BLaER1 treated with 17β-estradiol and CSF1 and Interleukin-3, amounts not matched to agents 10 nM and 100 nM (cell line): Measurements from ENCODE around the gene SERPINA3.

Source experiments
- H3K27ac ChIP-seq, 11 experiments: shearing (Covaris generic); formaldehyde crosslinking; 2 replicates each; pipeline ENCODE4 v1.8.1; 2022
- H3K27me3 ChIP-seq, 11 experiments: shearing (Covaris generic); formaldehyde crosslinking; 2 replicates each; pipeline ENCODE4 v1.8.1; 2022
- H3K36me3 ChIP-seq, 11 experiments: shearing (Covaris generic); formaldehyde crosslinking; 2 replicates each; pipeline ENCODE4 v1.8.1; 2022
- H3K4me1 ChIP-seq, 10 experiments: shearing (Covaris generic); formaldehyde crosslinking; 2 replicates each; pipeline ENCODE4 v1.8.1; 2022
- H3K4me2 ChIP-seq, 11 experiments: shearing (Covaris generic); formaldehyde crosslinking; 2 replicates each; pipeline ENCODE4 v1.8.1; 2022
- H3K4me3 ChIP-seq, 10 experiments: shearing (Covaris generic); formaldehyde crosslinking; 2 replicates each; pipeline ENCODE4 v1.8.1; 2022
- H3K9ac ChIP-seq, 11 experiments: shearing (Covaris generic); formaldehyde crosslinking; 2 replicates each; pipeline ENCODE4 v1.8.1; 2022
- H3K9me3 ChIP-seq, 11 experiments: shearing (Covaris generic); formaldehyde crosslinking; replicated peaks in 1 of 11; 2 replicates each; pipeline ENCODE4 v1.8.1; 2022
- H4K20me1 ChIP-seq, 11 experiments: shearing (Covaris generic); formaldehyde crosslinking; 2 replicates each; pipeline ENCODE4 v1.8.1; 2022
- Cebpa-rat ChIP-seq, 11 experiments: shearing (Covaris generic); IDR thresholded peaks; 2 replicates each; pipeline ENCODE4 v1.8.1; 2022

The SERPINA3 gene

DNA sequence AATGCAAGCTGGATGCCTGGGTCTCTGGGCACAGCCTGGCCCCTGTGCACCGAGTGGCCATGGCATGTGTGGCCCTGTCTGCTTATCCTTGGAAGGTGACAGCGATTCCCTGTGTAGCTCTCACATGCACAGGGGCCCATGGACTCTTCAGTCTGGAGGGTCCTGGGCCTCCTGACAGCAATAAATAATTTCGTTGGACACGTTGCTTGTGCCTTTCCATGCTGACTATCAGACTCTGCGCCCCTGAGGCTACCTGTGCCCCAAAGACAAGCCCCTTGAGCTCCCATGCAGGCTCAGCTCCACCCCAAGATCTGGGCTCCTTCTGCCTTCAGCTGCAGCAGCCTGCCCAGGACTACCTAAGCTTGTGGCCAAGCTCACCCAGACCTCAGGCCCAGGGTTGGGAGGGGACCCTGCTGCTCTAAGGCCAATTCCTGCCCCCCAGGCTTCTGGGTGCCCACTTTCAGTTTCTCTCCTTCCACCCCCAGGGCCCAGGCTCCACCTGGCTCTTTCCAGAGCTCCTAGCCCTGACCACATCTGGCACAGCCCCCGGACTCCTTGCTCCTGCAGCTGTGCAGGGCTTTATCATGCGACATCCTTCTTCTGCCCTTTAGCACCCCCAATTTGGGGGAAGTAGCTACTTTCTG, 11.8 kb downstream of the SERPINA3 start:
- H3K36me3 ChIP-seq = no peaks in the 10 kb centered on the region
- no peak overlapping the region for H3K27ac ChIP-seq
- no peak overlapping the region for H3K4me3 ChIP-seq
- H3K4me1 ChIP-seq = no peaks in the 10 kb centered on the region
- H3K9me3 ChIP-seq = peaks cover 3 to 13% (median 6%) of the 10 kb centered on the region in 11 experiments; a peak in 21 of 22 replicates
- no peaks in the 10 kb centered on the region for H3K27me3 ChIP-seq
- TF ChIP-seq Cebpa-rat (IDR thresholded peaks at IDR 0.05) = no peak
- H3K9ac ChIP-seq = no peak overlapping the region
- no peak overlapping the region for H3K4me2 ChIP-seq
- H4K20me1 ChIP-seq = no peaks in the 10 kb centered on the region

DNA sequence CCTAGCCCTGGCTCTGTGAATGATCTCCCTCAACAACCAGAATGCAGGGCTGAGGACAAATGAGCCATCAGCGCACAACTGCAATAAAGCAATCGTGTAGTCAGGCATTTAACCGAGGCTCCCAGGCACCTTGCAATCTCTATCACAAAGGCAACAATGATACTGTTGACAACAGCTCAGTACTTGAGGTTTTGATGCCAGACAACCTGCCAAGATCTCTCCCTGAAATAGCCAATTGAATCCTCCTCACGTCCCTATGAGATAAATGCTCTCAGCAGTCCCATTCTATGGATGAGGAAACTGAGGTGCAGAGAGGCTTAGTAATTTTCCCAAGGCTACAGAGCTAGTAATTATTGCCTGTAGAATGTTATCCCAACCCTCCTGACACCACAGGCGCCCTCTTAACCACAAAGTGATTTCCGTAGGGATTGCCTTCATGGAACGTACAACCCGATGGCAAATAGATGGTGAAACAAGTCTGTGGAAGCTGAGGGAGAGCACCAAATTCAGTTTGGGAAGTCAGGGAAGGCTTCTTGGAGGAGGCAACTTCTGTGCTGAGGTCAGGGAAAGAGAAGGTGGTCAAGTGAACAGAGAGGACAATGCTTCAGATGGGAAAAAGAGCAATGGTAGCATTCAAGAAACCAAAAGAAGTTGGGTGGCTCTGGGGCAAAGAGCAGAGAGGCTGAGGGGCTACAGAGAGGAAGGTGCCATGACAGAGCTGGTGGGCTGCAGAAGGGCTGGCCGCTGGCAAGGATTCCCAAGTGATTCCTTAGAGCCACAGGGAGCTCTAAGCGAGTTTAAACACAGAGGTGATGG, 12.6 kb downstream of the SERPINA3 start:
- Histone ChIP-seq H3K36me3 (no peaks in the 10 kb centered on the region), H3K4me2 (no peak overlapping the region), H3K4me1 (peaks cover 0 to 5% (median 0%) of the 10 kb centered on the region in 10 experiments; a peak in 1 of 20 replicates), H3K27ac (no peak overlapping the region), H3K4me3 (no peak overlapping the region), H3K27me3 (no peaks in the 10 kb centered on the region), H3K9me3 (peaks cover 0 to 6% (median 0%) of the 10 kb centered on the region in 11 experiments; a peak in 2 of 22 replicates), H4K20me1 (no peaks in the 10 kb centered on the region), H3K9ac (no peak overlapping the region)
- TF ChIP-seq Cebpa-rat (IDR thresholded peaks at IDR 0.05) = no peak

DNA sequence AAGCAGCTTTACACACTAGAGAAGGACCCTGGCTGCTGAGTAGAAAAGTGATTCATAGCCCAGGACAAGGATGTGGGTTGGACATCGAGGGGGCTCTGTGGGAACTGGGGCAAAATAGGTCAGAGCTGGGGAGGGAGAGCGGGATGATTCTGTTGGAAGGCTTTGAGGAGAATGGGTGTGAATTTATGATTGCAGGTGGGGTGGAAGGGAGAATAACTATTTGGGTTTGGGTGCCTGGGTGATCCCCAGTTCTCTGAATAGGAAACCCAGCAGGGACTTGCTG, 13.1 kb downstream of the SERPINA3 start:
- Histone ChIP-seq H3K36me3 (no peaks in the 10 kb centered on the region), H3K27ac (no peak overlapping the region), H3K9ac (no peak overlapping the region), H3K4me1 (peaks cover 0 to 6% (median 0%) of the 10 kb centered on the region in 10 experiments; a peak in 1 of 20 replicates), H3K4me2 (no peak overlapping the region), H3K9me3 (0 out of 22 replicates have a peak, but pooled peaks cover 0 to under 1% (median 0%) of the 10 kb centered on the region in 11 experiments), H3K4me3 (no peak overlapping the region), H4K20me1 (no peaks in the 10 kb centered on the region), H3K27me3 (no peaks in the 10 kb centered on the region)
- no peak for TF ChIP-seq Cebpa-rat (IDR thresholded peaks at IDR 0.05)

DNA sequence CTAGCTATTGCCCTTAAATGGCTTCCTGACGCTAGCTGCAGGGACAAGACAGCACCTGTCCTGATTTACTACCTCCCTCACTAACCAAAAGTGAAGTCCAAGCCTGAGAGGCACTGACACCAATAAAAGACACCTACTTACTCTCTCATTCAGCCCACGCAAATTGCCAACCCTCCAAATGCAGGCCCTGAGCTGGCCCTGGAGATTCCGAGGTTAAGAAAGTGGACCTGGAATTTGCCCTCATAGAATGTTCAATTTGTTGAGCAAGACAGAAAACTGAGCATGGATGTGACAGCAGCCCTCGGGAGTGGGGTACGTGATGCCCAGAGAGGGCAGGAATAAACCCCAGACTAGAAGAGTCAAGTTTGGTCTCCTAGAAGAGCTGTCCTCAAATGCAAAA, 16.4 kb downstream of the SERPINA3 start:
- Histone ChIP-seq H3K9me3 (no peaks in the 10 kb centered on the region), H4K20me1 (no peaks in the 10 kb centered on the region), H3K4me1 (peaks cover 0 to 6% (median 0%) of the 10 kb centered on the region in 10 experiments; a peak in 1 of 20 replicates), H3K27me3 (no peaks in the 10 kb centered on the region), H3K4me2 (no peak overlapping the region), H3K36me3 (no peaks in the 10 kb centered on the region), H3K27ac (no peak overlapping the region), H3K4me3 (no peak overlapping the region), H3K9ac (no peak overlapping the region)
- TF ChIP-seq Cebpa-rat (IDR thresholded peaks at IDR 0.05) = no peak

DNA sequence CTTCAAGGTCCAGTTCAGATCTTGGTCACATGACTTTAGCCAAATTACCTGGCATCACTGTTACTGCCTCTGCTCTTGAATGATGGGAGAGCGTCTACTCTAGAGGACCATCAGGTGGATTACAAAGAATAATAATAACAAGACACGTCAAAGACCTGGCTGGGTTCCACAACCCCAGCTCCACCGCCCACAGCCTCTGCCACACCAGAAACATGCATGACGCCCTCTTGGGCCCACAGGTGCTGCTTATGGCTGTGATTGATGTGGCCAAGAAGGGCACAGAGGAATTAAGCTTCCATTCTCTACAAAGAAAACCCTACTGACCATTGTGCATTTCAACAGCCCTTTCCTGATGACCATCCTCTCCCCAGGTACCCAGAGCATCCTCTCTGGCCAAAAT, 18.2 kb downstream of the SERPINA3 start:
- Histone ChIP-seq H3K9me3 (no peaks in the 10 kb centered on the region), H3K4me2 (no peak overlapping the region), H3K4me1 (peaks cover 0 to 6% (median 0%) of the 10 kb centered on the region in 10 experiments; a peak in 1 of 20 replicates), H3K4me3 (no peak overlapping the region), H3K27me3 (no peaks in the 10 kb centered on the region), H4K20me1 (no peaks in the 10 kb centered on the region), H3K9ac (no peak overlapping the region), H3K36me3 (no peaks in the 10 kb centered on the region), H3K27ac (no peak overlapping the region)
- TF ChIP-seq Cebpa-rat (IDR thresholded peaks at IDR 0.05) = no peak

DNA sequence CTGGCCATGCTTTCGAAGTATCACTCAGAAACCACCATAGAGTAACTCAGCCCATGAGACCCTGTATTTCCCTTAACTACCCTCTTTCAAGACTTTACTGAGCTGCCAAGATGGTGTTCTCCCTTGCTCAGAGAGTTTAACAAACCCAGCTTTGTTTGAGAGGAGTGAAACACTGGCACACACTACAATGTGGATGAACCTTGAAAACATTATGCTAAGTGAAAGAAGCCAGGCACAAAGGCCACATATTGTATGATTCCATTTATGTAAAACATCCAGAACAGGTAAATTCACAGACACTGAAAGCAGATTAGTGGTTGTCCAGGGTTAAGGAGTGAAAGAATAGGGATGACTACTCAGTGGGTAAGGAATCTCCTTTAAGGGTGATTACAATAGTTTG, 18.9 kb downstream of the SERPINA3 start:
- H3K4me3 ChIP-seq = no peak overlapping the region
- no peaks in the 10 kb centered on the region for H4K20me1 ChIP-seq
- H3K9ac ChIP-seq = no peak overlapping the region
- H3K9me3 ChIP-seq = no peaks in the 10 kb centered on the region
- no peaks in the 10 kb centered on the region for H3K36me3 ChIP-seq
- no peak for TF ChIP-seq Cebpa-rat (IDR thresholded peaks at IDR 0.05)
- H3K27ac ChIP-seq = no peak overlapping the region
- no peaks in the 10 kb centered on the region for H3K27me3 ChIP-seq
- peaks cover 0 to 6% (median 0%) of the 10 kb centered on the region in 10 experiments; a peak in 1 of 20 replicates for H3K4me1 ChIP-seq
- H3K4me2 ChIP-seq = no peak overlapping the region

DNA sequence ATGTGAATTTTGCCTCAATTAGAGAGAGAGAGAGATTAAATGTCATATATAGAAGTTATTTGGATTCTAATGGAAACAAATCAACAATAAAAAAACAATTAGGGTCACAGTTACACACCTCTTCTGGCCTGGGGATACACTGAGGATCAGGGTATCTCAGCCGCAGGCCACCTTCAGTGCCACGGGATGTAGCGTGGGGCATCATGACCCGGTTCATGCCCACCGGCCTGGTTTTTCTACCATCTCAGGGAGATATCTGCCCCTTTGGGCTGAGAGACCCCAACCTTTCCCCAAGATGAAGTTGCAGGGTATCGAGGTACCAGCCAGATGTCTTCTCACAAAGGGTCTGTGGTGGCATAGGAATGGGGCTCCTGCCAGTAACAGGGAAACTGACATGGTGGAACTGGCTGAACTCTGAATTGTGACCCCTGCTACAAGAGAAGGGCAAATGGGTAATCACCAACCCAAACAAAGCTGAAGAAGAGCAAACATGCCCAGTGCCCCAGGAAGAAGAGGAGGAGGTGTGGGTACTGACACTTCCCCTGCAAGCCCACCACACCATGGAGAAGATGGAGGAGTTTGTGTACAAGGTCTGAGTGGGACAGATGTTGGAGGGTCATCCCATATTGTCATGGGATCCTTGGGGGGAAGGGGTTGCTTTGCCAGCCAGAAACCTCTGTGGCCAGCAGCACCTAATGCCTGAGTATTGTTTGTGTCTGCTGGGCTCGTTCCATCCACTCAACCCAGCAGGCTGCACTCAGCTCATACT, 19.5 kb downstream of the SERPINA3 start:
- no peak for TF ChIP-seq Cebpa-rat (IDR thresholded peaks at IDR 0.05)
- H3K9ac ChIP-seq = no peak overlapping the region
- H3K4me2 ChIP-seq = no peak overlapping the region
- no peaks in the 10 kb centered on the region for H3K9me3 ChIP-seq
- no peak overlapping the region for H3K4me3 ChIP-seq
- no peaks in the 10 kb centered on the region for H3K27me3 ChIP-seq
- H3K4me1 ChIP-seq = peaks cover 0 to 6% (median 0%) of the 10 kb centered on the region in 10 experiments; a peak in 1 of 20 replicates
- no peaks in the 10 kb centered on the region for H3K36me3 ChIP-seq
- no peak overlapping the region for H3K27ac ChIP-seq
- no peaks in the 10 kb centered on the region for H4K20me1 ChIP-seq

DNA sequence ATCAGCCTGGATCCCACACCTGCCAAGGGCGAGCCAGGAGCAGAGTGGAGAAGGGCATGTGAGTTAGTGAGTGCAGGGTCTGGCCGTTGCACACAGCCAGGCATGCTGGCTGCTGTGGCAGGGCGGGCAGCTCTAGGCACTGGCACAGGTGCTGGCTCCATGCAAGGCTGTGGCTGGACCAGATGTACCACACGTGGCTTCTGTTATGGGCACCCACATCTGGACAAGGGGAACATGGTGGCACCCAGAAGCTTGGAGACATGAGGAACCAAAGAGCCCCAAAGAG, 20.1 kb downstream of the SERPINA3 start:
- no peak overlapping the region for H3K27ac ChIP-seq
- no peaks in the 10 kb centered on the region for H3K27me3 ChIP-seq
- H3K4me3 ChIP-seq = no peak overlapping the region

DNA sequence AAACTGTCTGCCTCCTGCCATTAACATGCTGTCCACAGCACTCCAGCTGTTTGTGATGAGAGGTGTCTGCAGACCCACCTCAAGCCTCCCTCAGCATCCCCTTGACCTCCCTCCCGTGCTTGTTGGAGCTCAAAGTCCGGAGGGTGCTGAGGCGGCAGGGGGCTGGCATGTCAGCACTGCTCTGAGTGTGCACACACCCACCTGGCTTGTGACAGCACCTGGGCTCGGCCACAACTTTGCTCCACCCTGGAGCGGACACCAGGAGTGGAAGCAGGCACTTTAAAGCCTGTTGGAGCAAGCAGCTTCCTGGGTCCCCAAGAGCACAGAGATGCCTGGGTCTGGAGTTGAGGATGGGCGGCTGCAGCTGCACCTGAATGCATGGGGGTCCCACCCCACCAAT, 20.9 kb downstream of the SERPINA3 start:
- no peak overlapping the region for H3K4me3 ChIP-seq
- no peaks in the 10 kb centered on the region for H3K9me3 ChIP-seq
- peaks cover 0 to 6% (median 0%) of the 10 kb centered on the region in 10 experiments; a peak in 1 of 20 replicates for H3K4me1 ChIP-seq
- no peak overlapping the region for H3K27ac ChIP-seq
- no peaks in the 10 kb centered on the region for H3K27me3 ChIP-seq
- no peak for TF ChIP-seq Cebpa-rat (IDR thresholded peaks at IDR 0.05)
- no peak overlapping the region for H3K9ac ChIP-seq
- H3K4me2 ChIP-seq = no peak overlapping the region
- no peaks in the 10 kb centered on the region for H4K20me1 ChIP-seq
- H3K36me3 ChIP-seq = no peaks in the 10 kb centered on the region

More for the DNA sequence above, 20.1 kb downstream of the SERPINA3 start:
- Histone ChIP-seq H3K4me1 (peaks cover 0 to 6% (median 0%) of the 10 kb centered on the region in 10 experiments; a peak in 1 of 20 replicates), H3K4me2 (no peak overlapping the region), H3K36me3 (no peaks in the 10 kb centered on the region), H3K9ac (no peak overlapping the region), H3K9me3 (no peaks in the 10 kb centered on the region), H4K20me1 (no peaks in the 10 kb centered on the region)
- TF ChIP-seq Cebpa-rat (IDR thresholded peaks at IDR 0.05) = no peak
